GM12891 (cell line): ENCODE data around the gene TRERF1.
"Not testable (repeated sequence)": the region's sequence is repeated elsewhere in the genome, so short reads cannot be mapped to it uniquely, and the experiment has no call there.

ENCODE experiments used
- DNase-seq: peaks from one replicate; pipeline ENCODE4 v3.0.0; 2011; ENCODE audit warnings: low spot score; ENCODE audit not compliant: insufficient read length
- FAIRE-seq: peaks from 2 replicates; lab custom pipeline; 2011; peaks lifted over from hg19 to GRCh38; lab: Jason Lieb, UNC
- PAX5 ChIP-seq: IDR thresholded peaks from 2 replicates; pipeline ENCODE4 v1.6.1; 2011; ENCODE audit warnings: low read length, moderate library complexity, mild to moderate bottlenecking; ENCODE audit not compliant: insufficient read depth, severe bottlenecking
- POLR2A ChIP-seq: IDR thresholded peaks from 2 replicates; pipeline ENCODE4 v1.6.1; 2011; ENCODE audit warnings: low read depth, low read length, control low read depth
- POLR2AphosphoS5 ChIP-seq: IDR thresholded peaks from 2 replicates; pipeline ENCODE4 v1.6.1; 2011; ENCODE audit warnings: low read depth, low read length, control low read depth
- POU2F2 ChIP-seq: IDR thresholded peaks from 2 replicates; pipeline ENCODE4 v1.6.1; 2011; ENCODE audit warnings: low read depth, mild to moderate bottlenecking, control low read depth, low read length, moderate library complexity
- SPI1 ChIP-seq: IDR thresholded peaks from 2 replicates; pipeline ENCODE4 v1.6.1; 2011; ENCODE audit warnings: low read depth, low read length, control low read depth
- TAF1 ChIP-seq: IDR thresholded peaks from 2 replicates; pipeline ENCODE4 v1.6.1; 2011; ENCODE audit warnings: low read depth, low read length, control low read depth

The TRERF1 gene

DNA sequence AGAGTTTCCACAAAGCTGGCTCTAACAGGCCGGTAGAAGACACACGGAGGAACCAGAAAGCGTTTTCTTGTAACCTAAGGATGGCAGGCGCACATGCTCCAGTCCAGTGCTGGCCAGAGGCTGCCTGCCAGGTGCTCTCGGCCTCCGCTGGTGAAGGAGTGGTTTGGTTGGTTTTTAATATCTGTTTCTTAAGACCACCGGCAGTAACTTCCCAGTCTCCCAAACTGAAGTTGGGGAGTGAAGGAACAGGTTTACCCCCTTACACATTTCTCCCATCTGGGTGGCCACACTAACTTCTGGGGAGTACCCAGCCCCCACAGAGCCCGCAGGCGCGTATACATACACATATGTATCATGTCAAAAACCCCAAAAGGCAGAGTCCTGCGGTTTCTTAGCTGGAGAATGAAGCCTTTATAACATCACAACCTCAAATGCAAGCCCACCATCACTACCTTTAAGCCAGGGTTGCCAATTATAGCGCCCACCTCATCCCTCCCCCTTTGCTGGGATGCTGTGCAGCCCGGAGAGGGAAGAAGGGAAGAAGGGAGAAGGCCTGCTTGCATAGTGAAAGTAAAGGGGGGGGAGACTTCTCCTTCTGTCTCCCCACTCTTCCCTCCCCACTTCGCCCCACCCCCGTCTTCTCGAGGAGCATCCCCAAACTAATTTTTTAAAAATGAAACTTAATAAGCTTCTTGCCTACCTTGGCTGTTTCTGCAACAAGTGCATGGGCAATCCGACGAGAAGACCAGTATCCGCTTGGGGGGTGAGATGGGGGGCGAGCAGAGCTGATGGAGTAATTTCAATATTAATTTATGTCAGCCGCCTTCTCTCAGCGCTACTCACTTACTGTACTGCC, 1.0 kb downstream of the TRERF1 start:
- FAIRE-seq (peak; percentile 41), DNase-seq (no peak)
- TF ChIP-seq PAX5 = no peak
- no peak for TF ChIP-seq TAF1
- TF ChIP-seq POLR2A = no peak
- no peak for TF ChIP-seq SPI1
- TF ChIP-seq POLR2AphosphoS5 = no peak
- TF ChIP-seq POU2F2 = no peak

DNA sequence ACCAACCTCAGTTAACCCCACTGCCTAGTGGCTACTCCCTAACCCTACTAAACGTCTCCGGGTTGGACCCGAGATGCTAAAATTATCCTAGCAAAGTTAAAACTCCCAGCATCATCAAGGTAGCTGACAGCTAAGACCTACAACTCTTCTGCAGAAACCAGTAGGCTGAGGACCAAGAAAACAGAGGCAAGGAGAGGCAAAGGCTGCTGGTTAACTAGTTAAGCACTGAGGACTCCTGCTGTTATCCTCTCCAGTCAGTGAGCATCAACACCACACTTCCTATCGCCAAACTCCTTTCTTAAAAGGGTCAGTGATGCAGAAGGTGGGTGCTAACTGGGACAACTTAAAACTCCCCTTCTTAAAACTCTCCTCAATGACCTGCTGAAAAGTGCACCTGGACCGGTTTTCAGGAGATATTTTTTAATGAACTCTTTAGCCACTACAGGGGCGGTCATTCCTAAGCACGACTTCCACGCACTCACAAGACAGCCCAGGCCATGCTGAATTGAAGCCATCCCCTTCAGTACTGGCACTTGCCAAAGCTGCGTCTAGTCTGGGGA, 1.7 kb downstream of the TRERF1 start:
- peak; percentile 31 for FAIRE-seq
- DNase-seq = no peak

DNA sequence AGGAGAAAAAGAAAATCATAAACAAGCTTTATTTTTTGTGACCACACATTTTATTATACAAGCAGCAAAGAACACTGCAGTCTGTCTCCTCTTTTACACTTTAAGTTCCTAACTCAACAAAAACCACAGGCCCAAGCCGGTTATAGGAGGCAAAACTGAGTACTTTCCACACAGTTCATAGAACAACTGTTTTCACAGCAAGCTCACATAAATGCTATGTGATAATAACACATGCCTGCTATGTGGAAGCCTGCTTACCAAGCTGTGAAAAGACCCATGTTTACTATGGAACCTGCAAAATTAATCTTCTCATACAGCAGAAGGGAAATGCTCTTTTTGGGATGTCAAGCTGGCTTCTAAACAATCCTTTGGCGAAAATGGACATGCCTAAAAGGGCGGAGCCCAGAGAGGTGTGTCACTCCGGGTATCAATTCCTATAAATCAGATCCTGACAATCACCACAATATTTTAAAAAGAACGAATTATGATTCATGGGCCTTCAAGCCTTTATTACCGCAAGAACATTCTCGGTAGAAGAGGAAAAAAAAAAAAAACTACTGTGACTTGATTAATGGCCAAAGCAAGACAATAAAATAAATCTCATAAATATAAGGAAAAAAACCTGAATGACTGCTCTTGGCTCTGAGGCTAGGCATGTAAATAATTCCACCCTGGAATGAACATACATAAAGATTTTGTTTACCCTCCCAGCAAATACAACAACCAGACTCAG, 2.6 kb downstream of the TRERF1 start:
- TF ChIP-seq SPI1 (no peak), POLR2A (no peak), POU2F2 (no peak), POLR2AphosphoS5 (no peak), TAF1 (no peak), PAX5 (no peak)
- peak; percentile 62 for FAIRE-seq
- DNase-seq = no peak

More for the DNA sequence above, 1.7 kb downstream of the TRERF1 start:
- TF ChIP-seq POLR2A (no peak), POLR2AphosphoS5 (no peak)

DNA sequence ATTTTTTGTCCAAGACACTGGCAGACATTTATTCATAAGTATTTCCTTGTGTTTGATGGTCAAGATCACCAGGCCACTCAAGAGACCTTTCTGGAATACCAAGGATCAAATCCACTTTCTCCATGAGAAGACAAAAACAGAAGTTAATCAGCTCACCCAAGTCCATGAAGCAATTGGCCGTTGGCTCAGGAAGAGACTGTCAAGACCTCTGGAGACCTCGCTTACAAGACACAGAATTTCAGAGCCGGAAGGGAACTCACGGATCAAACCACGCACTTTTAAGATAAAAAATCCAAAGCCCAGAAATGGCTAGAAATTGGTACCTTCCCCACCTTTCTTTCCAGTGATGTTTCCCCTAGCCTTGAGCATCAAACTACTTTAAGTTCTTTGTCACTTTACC, 3.3 kb downstream of the TRERF1 start:
- FAIRE-seq = no peak

GRCh38 chr6:42446996-42447395, 4.7 kb downstream of the TRERF1 start:
- DNase-seq (no peak), FAIRE-seq (no peak)
- TF ChIP-seq TAF1 = no peak
- TF ChIP-seq SPI1 = no peak
- no peak for TF ChIP-seq POLR2AphosphoS5
- TF ChIP-seq PAX5 = no peak
- no peak for TF ChIP-seq POLR2A
- no peak for TF ChIP-seq POU2F2

More for the DNA sequence above, 3.3 kb downstream of the TRERF1 start:
- TF ChIP-seq POLR2AphosphoS5 (no peak), POU2F2 (no peak), TAF1 (no peak), SPI1 (no peak), PAX5 (no peak), POLR2A (no peak)
- DNase-seq = no peak

- DNase-seq = no peak
- FAIRE-seq = no peak
- TF ChIP-seq PAX5 (no peak), TAF1 (no peak), POLR2AphosphoS5 (no peak), POLR2A (no peak), SPI1 (no peak), POU2F2 (no peak)
Observed at GRCh38 chr6:42446370-42446769, 5.4 kb downstream of the TRERF1 start.

DNA sequence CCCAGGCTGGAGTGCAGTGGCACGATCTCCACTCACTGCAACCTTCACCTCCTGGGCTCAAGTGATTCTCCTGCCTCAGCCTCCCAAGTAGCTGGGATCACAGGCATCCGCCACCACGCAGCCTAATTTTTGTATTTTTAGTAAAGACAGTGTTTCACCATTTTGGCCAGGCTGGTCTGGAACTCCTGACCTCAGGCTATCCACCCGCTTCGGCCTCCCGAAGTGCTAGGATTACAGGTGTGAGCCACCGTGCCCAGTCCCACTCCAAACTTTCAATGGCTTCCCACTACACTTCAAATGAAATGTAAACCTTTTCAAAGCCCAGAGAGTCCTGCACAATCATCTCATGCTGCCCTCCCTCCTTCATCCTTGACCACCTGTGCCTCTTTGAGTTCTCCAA, 5.8 kb downstream of the TRERF1 start:
- not testable (repeated sequence) for DNase-seq, FAIRE-seq

- DNase-seq (no peak), FAIRE-seq (no peak)
- no peak for TF ChIP-seq POU2F2
- TF ChIP-seq PAX5 = no peak
- TF ChIP-seq POLR2A = no peak
- no peak for TF ChIP-seq TAF1
- no peak for TF ChIP-seq POLR2AphosphoS5
- TF ChIP-seq SPI1 = no peak
Observed at GRCh38 chr6:42443312-42444060, 8.2 kb downstream of the TRERF1 start.

DNA sequence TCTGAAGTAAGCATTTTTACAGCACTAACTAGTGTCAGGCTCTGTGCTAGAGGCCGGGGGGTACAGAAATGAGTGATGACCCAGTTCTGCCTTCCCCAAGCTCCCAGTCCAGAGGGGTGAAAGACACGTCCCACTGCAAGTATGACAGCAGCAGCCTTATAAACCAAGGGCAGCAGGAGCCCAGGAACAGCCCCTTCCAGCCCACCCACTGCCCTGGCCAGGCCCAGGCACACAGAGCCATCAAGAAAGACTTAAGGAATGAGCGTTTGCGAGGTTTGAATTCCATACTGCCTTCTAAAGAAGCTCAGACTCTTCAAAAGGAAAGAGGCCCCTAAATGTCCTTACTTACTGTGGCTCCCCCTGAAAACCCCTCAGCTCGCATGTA, 10.0 kb downstream of the TRERF1 start:
- TF ChIP-seq SPI1 (no peak), POLR2A (no peak), POLR2AphosphoS5 (no peak), POU2F2 (no peak), TAF1 (no peak), PAX5 (no peak)
- no peak for FAIRE-seq

More for the DNA sequence above, 10.0 kb downstream of the TRERF1 start:
- no peak for DNase-seq
